Measurements from ENCODE around the gene CMTR1. TPM values are rescaled to one million over a fixed set of nuclear protein-coding genes. Genes with fewer than 3 reads are reported as not detected.

CMTR1 gene
- total and polyA plus RNA-seq, 4 donors: 4.7 to 25.5 (median 18.8) TPM

DNA sequence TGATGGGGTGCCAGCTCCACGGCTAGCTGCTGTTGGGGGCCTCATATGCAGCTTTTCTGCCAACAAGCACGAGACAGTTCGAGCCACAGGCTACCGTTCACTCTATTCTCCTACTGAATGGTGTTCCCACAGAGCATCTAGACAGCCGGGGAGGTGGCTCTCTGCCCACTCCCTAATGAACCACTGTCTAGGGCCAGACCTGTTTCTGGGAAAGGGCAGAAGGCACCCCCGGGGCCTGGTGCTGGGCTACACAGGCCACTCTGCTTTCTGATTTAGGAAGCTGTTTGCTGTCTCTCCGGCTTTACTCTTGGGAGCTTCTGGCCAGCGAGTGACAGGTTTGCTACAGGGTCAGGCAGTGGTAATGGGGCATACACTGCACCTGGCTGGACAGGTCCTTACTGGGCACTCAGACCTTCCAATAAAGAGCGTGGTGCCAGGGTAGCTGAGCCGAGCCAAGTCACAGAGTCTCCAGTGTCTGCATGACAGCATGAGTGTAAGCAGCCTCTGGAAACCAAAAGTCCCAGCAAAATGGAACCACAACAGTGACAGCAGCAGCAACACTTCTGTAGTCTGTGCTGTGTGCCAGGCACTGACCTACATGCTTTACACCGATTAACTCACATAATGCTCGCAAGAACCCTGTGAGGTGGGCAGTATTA is 58.3 kb downstream of the CMTR1 start:
- WGBS: 67% methylated on average over 12 of the region's 12 CpGs
- Histone ChIP-seq H3K9me3 (ENCODE audit: control insufficient read depth in 4 of 4, low read length in 3 of 4) (no peaks in the 10 kb centered on the region), H3K9ac (ENCODE audit: low read depth in 1 of 2, low read length in 2 of 2) (no peak overlapping the region), H3K36me3 (ENCODE audit: control insufficient read depth in 4 of 4, insufficient read depth in 3 of 4, low read depth in 1 of 4, low read length in 3 of 4) (peaks cover 0 to 3% (median 0%) of the 10 kb centered on the region in 4 donors), H3K27me3 (ENCODE audit: control insufficient read depth in 4 of 4, insufficient read depth in 4 of 4, low read length in 3 of 4) (no peaks in the 10 kb centered on the region), H3K4me3 (ENCODE audit: low read depth in 1 of 3, low read length in 3 of 3) (no peak overlapping the region), H3K27ac (ENCODE audit: low read depth in 1 of 2, low read length in 2 of 2) (no peak overlapping the region), H3K4me1 (ENCODE audit: control insufficient read depth in 4 of 4, insufficient read depth in 4 of 4, low read length in 3 of 4) (peaks cover 3 to 19% (median 13%) of the 10 kb centered on the region in 4 donors)
- DNase-seq (ENCODE audit: low spot score): no peak
- TF ChIP-seq, protein P1, sequence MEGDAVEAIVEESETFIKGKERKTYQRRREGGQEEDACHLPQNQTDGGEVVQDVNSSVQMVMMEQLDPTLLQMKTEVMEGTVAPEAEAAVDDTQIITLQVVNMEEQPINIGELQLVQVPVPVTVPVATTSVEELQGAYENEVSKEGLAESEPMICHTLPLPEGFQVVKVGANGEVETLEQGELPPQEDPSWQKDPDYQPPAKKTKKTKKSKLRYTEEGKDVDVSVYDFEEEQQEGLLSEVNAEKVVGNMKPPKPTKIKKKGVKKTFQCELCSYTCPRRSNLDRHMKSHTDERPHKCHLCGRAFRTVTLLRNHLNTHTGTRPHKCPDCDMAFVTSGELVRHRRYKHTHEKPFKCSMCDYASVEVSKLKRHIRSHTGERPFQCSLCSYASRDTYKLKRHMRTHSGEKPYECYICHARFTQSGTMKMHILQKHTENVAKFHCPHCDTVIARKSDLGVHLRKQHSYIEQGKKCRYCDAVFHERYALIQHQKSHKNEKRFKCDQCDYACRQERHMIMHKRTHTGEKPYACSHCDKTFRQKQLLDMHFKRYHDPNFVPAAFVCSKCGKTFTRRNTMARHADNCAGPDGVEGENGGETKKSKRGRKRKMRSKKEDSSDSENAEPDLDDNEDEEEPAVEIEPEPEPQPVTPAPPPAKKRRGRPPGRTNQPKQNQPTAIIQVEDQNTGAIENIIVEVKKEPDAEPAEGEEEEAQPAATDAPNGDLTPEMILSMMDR (IDR thresholded peaks at IDR 0.05; ENCODE audit: low read depth, low read length, missing input control): no peak
- TF ChIP-seq HNF4G (IDR thresholded peaks at IDR 0.05): no peak
- no peak for TF ChIP-seq SP1 (IDR thresholded peaks at IDR 0.05)
- no peak for TF ChIP-seq GABPA (IDR thresholded peaks at IDR 0.05 in 1 of 2, conservative IDR thresholded peaks at IDR 0.05 in 1 of 2)
- TF ChIP-seq RAD21 (IDR thresholded peaks at IDR 0.05): no peak
- no peak for TF ChIP-seq HNF4A (conservative IDR thresholded peaks at IDR 0.05)
- TF ChIP-seq, protein P2, sequence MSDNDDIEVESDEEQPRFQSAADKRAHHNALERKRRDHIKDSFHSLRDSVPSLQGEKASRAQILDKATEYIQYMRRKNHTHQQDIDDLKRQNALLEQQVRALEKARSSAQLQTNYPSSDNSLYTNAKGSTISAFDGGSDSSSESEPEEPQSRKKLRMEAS (IDR thresholded peaks at IDR 0.05): no peak
- TF ChIP-seq TAF1 (conservative IDR thresholded peaks at IDR 0.05): no peak
- no peak for TF ChIP-seq JUND (IDR thresholded peaks at IDR 0.05)
- TF ChIP-seq, protein P3, sequence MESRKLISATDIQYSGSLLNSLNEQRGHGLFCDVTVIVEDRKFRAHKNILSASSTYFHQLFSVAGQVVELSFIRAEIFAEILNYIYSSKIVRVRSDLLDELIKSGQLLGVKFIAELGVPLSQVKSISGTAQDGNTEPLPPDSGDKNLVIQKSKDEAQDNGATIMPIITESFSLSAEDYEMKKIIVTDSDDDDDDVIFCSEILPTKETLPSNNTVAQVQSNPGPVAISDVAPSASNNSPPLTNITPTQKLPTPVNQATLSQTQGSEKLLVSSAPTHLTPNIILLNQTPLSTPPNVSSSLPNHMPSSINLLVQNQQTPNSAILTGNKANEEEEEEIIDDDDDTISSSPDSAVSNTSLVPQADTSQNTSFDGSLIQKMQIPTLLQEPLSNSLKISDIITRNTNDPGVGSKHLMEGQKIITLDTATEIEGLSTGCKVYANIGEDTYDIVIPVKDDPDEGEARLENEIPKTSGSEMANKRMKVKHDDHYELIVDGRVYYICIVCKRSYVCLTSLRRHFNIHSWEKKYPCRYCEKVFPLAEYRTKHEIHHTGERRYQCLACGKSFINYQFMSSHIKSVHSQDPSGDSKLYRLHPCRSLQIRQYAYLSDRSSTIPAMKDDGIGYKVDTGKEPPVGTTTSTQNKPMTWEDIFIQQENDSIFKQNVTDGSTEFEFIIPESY (IDR thresholded peaks at IDR 0.05): no peak
- TF ChIP-seq, protein P4, sequence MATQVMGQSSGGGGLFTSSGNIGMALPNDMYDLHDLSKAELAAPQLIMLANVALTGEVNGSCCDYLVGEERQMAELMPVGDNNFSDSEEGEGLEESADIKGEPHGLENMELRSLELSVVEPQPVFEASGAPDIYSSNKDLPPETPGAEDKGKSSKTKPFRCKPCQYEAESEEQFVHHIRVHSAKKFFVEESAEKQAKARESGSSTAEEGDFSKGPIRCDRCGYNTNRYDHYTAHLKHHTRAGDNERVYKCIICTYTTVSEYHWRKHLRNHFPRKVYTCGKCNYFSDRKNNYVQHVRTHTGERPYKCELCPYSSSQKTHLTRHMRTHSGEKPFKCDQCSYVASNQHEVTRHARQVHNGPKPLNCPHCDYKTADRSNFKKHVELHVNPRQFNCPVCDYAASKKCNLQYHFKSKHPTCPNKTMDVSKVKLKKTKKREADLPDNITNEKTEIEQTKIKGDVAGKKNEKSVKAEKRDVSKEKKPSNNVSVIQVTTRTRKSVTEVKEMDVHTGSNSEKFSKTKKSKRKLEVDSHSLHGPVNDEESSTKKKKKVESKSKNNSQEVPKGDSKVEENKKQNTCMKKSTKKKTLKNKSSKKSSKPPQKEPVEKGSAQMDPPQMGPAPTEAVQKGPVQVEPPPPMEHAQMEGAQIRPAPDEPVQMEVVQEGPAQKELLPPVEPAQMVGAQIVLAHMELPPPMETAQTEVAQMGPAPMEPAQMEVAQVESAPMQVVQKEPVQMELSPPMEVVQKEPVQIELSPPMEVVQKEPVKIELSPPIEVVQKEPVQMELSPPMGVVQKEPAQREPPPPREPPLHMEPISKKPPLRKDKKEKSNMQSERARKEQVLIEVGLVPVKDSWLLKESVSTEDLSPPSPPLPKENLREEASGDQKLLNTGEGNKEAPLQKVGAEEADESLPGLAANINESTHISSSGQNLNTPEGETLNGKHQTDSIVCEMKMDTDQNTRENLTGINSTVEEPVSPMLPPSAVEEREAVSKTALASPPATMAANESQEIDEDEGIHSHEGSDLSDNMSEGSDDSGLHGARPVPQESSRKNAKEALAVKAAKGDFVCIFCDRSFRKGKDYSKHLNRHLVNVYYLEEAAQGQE (IDR thresholded peaks at IDR 0.05): no peak
- TF ChIP-seq YY1 (IDR thresholded peaks at IDR 0.05): no peak
- TF ChIP-seq NR2F2 (IDR thresholded peaks at IDR 0.05): no peak

DNA sequence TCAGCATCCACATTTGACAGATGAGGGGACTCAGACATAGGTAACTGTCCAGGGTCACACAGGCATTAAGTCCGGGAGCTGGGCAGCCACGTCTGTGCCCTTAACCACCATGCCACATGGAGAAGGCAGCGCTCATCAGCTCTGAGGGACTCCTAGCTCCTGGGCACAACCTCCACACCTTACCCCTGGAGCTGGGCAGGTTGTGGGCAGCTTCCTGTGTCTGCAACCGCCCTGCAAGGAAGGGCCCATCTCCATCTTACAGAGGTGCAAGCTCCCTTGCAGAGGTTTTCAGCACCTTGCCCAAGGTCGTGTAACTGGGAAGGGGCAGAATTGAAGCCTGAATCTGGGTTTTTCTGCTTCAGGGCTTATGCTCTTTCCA is 58.8 kb downstream of the CMTR1 start:
- no peak overlapping the region for H3K27ac ChIP-seq (ENCODE audit: low read depth in 1 of 2, low read length in 2 of 2)
- no peak for DNase-seq (ENCODE audit: low spot score)
- no peaks in the 10 kb centered on the region for H3K9me3 ChIP-seq (ENCODE audit: control insufficient read depth in 4 of 4, low read length in 3 of 4)
- H3K4me1 ChIP-seq (ENCODE audit: control insufficient read depth in 4 of 4, insufficient read depth in 4 of 4, low read length in 3 of 4): peaks cover 3 to 19% (median 13%) of the 10 kb centered on the region in 4 donors
- no peaks in the 10 kb centered on the region for H3K27me3 ChIP-seq (ENCODE audit: control insufficient read depth in 4 of 4, insufficient read depth in 4 of 4, low read length in 3 of 4)
- peaks cover 0 to 3% (median 0%) of the 10 kb centered on the region in 4 donors for H3K36me3 ChIP-seq (ENCODE audit: control insufficient read depth in 4 of 4, insufficient read depth in 3 of 4, low read depth in 1 of 4, low read length in 3 of 4)
- no peak overlapping the region for H3K4me3 ChIP-seq (ENCODE audit: low read depth in 1 of 3, low read length in 3 of 3)
- H3K9ac ChIP-seq (ENCODE audit: low read depth in 1 of 2, low read length in 2 of 2): no peak overlapping the region
- WGBS: 86% methylated on average over 5 of the region's 5 CpGs
- TF ChIP-seq HNF4A (conservative IDR thresholded peaks at IDR 0.05) (no peak), TAF1 (conservative IDR thresholded peaks at IDR 0.05) (no peak), RAD21 (IDR thresholded peaks at IDR 0.05) (no peak), FOXA2 (IDR thresholded peaks at IDR 0.05) (no peak), SP1 (IDR thresholded peaks at IDR 0.05) (no peak)
- TF ChIP-seq, protein P1 (IDR thresholded peaks at IDR 0.05; ENCODE audit: low read depth, low read length, missing input control): no peak
- TF ChIP-seq, protein P4 (IDR thresholded peaks at IDR 0.05): no peak
- TF ChIP-seq, protein P3 (IDR thresholded peaks at IDR 0.05): no peak
